ENCODE measurements around the gene STARD13.

STARD13 gene

DNA sequence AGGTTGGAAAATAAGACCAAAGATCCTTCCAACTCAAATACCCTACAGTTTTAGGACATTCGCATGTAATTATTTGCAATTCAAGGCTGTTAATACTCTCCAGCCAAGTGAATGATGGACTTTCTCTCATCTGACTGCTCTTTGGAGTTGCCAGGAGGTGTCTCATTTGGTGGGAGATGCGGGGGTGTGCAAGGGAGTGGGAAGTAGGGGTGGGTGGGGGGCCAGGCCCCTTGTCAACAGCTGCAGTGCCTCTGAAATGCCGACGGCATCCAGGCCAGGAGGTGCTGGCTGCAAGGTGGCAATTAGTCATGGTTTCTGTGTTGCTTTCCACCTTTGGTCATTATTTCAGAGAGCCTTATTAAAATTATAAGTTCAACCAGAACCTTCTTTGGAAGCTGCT, 147.8 kb downstream of the STARD13 start:
- DNase-seq (ENCODE audit: insufficient read length, low spot score) (no peak), FAIRE-seq (no peak)
- no peak for TF ChIP-seq POLR2A (IDR thresholded peaks at IDR 0.05; ENCODE audit: low read depth, low read length)

DNA sequence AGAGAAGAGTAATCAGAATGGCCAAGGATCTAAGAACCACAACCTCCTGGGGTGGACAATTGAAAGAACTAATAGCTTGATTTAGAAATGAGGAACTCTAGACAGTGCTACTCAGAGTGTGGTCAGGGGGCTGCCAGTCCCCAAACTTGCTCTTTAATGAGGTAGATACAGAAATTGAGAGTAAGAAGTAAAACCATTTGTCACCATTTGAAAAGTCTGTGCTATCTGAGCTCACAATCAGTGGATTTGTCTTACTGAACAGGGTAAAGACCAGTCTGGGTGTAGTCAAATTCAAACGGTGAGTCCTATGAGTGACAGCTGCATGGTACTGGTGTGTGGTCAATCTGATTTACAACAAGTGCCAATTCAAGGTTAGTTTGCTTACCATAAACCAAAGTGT, 150.5 kb downstream of the STARD13 start:
- FAIRE-seq (no peak), DNase-seq (ENCODE audit: insufficient read length, low spot score) (no peak)
- TF ChIP-seq POLR2A (IDR thresholded peaks at IDR 0.05; ENCODE audit: low read depth, low read length): no peak

DNA sequence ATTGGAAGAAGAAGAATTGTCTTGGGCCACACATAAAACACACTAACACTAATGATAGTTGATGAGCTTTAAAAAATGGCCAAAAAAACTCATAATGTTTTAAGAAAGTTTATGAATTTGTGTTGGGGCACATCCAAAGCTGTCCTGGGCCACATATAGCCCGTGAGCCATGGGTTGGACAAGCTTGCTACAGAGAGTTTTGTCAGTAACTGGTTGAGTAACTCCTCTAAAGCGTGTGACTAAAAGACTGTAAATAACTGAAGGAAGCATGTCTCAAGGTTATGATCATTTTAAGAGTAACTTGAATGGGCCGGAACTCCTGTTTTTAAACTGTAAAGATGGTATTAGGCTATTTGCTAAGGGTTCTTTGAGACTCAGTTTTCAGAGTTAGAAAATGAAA, 151.3 kb downstream of the STARD13 start:
- no peak for TF ChIP-seq POLR2A (IDR thresholded peaks at IDR 0.05; ENCODE audit: low read depth, low read length)
- no peak for FAIRE-seq

DNA sequence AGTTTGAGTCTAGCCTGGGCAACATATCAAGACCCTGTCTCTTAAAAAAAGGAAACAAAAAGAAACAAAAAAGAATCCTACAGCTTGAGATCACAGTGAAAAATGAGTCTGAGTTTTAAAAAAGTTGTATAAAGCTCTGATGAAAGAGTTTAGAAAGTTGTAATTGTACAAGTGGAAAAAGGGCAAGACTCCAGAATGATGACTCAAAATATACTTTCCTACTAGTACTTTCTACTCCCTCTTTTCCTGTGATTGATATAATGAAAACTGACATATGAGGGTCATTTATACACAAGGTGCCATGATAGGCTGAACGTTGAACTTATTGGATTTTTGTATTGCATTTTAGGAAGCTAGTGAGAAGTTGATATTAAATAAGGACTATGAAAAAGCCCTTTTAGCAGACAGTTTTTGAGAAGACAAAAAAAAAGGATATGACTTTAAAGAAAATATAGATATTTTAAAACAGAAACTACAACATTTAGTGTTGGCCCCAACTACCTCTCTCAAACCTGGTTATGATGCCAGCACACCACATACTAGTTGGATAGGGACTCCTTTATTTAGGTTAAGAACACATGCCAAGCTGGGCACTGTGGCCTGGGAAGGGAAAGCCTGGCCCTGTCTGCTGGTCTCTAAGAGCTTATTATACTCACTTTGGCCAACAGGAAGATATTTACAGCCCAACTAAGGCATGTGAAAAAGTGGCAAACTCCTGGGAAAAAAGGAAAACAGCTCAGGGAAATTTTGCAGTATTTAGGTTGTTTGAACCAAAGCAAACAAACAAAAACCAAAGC, 152.7 kb downstream of the STARD13 start:
- TF ChIP-seq POLR2A (IDR thresholded peaks at IDR 0.05; ENCODE audit: low read depth, low read length): no peak
- no peak for FAIRE-seq
- DNase-seq (ENCODE audit: insufficient read length, low spot score): no peak

More for the DNA sequence above, 151.3 kb downstream of the STARD13 start:
- no peak for DNase-seq (ENCODE audit: insufficient read length, low spot score)

DNA sequence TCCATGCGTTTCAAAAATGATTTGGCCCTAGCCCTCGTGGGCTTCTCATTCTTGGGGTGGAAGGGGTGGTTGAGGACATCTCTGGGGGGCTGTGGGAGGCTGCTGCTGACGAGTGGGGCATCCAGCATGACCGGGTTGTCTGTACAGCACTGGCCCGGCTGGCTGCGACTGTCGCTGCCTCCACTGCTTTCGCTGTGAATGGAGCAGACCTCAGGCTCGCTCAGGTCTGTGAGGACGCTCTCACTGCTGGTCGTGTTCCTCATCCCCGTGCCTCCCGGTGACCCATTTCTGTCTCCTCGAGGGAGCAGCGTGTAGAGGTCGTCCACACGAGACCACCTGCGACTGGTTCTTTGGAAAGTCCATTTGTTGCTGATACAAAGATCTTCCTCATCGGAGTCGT, 155.7 kb downstream of the STARD13 start:
- TF ChIP-seq POLR2A (IDR thresholded peaks at IDR 0.05; ENCODE audit: low read depth, low read length): no peak
- FAIRE-seq: no peak

DNA sequence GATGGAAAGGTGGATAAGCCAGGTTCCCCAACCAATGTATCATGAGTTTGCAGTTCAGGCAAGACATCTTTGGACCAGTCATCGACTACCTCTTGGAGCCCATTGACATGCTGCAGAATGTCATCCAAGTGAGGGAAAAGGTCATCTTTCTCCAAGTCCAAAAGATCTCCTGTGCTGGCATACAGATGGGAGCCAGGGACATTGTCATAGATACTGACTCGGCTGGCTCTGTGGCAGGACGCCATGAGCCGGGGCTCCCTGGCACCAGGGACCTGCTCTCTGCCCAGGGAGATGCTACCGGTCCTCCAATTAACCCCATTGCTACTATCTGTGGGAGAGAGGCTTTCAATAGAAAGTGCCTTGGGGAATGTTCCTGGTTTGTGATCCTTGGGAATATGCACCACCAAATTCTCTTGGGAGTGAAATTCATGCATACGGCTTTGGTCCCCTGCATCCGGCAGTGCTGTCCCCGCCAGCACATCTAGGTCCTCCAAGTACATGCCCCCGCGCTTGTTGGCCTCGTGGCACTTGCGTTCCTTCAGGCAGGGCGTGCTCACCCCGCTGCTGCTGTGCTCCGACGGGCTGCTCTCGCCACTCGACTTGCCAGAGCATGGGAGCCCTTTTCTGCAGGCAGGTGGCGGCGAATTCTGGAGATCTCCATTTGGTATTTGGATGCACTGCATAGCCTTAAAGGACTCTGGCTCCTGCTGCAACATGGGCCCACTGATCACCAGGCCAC, 156.3 kb downstream of the STARD13 start:
- FAIRE-seq: no peak
- TF ChIP-seq POLR2A (IDR thresholded peaks at IDR 0.05; ENCODE audit: low read depth, low read length): no peak
- DNase-seq (ENCODE audit: insufficient read length, low spot score): no peak

More for the DNA sequence above, 155.7 kb downstream of the STARD13 start:
- DNase-seq (ENCODE audit: insufficient read length, low spot score): no peak

DNA sequence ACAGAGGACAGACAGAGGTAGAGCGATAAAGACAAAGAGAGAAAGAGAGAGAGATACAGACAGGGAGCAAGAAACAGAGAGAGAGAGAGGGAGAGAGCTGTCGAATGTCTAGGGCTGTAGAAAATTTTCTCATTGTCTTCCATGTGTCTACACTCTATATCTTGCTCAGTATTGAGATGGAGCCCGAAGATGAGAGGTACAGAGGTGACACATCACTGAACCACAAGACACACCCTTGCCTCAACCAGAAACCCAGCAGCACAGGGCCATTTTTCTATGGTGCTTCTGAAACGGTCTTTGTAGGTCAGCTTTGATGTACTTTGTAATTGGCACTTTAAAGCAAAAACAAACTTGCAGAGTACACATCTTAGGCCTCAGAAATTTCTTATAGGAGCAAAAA, 157.4 kb downstream of the STARD13 start:
- FAIRE-seq: no peak
- no peak for TF ChIP-seq POLR2A (IDR thresholded peaks at IDR 0.05; ENCODE audit: low read depth, low read length)
- no peak for DNase-seq (ENCODE audit: insufficient read length, low spot score)

DNA sequence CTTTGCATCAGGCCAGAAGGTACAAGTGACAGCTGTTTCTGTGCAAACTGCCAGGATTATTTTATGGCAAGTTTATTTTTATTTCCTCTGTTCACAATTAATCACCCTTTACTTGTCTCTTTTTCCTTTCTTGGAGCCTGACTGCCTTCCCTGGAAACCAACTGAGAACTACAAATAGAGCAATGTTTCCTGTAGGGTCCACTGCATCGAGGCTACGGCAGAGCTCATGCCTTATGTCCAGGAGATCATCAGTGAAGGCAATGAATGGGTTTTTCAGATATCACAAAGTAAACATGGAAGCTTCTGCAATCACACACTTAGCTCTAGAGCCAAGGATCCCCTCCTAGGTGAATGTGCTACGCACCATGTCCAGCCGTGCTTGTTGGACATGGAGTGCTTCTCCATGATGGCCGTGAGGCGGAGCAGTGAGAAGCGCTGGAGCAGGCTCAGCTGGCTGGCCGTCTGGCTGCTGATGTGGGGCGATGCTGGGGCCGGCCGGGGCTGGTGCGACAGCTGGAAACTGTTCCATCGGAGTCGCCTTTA, 158.5 kb downstream of the STARD13 start:
- DNase-seq (ENCODE audit: insufficient read length, low spot score) (no peak), FAIRE-seq (no peak)
- TF ChIP-seq POLR2A (IDR thresholded peaks at IDR 0.05; ENCODE audit: low read depth, low read length): no peak

DNA sequence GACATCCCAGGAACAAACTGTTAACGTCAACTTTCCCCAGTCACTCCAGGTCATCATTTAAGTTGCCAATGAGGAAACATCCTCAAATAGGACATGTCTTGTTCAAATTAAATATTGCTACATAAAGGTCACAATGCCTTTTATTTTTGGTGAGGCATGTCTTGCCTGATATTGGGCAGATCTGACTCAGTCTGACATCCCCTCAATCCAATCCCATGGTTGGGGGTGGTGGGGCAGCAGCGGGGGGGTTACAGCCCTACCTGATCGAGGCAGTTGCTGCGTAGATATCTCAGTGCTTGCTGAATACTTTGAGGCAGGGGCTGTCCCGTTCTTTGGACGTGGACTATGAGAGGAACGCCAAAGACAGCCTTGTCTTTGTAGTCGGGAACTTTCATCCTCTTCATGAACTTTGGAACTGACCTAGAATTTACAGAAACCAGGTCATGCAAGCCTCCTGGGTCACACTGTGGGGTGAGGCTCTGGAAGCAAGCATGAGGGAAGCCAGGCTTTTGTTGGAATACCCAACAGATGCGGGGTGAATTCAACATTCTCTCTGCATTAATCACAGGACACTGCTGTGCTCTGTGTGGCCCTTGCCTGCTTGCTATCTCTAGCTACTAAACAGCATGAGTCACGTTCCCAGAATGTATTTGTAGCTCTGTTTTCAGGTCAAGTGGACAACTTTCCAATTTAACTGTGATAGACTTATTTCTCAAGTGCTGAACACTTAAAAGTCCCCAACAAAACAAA, 159.6 kb downstream of the STARD13 start:
- FAIRE-seq (peak; percentile 60), DNase-seq (ENCODE audit: insufficient read length, low spot score) (peak; percentile 61)
- TF ChIP-seq POLR2A (IDR thresholded peaks at IDR 0.05; ENCODE audit: low read depth, low read length): no peak

DNA sequence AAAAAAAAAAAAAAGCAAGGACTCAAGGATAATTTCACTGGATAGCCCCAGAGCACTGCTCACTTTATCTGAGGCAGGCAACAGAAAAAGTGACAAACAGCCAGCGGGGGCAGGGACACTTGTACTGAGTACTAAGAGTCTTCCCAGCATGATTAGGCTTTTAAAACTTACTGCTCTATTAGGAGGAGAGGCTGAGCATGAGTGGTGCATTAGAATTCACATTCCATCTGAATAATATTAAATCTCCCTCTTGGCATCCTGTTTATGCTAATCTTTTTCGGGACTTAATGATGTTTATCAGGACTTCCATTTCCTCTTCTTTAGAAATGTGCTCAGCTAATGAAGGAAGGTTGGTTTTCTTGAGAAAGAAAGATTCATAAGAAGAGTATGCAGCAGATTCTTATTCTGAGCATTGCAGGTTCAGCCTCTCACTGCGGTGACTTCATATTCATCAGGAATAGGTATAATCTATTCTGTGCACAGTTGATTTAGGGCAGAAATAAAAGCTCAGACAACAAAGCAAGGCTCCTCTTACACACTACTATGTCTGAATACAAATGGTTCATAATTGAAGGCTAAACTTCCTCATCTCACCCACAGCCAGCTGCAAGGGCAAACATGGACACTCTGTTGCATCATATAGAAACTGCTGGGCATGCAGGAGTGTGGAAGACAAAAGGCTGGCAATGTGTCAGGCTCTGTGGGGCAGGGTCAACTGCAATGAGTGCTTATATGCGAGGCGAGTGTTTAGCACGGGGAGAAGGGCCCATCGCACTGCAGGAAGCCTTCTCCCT, 162.3 kb downstream of the STARD13 start:
- no peak for TF ChIP-seq POLR2A (IDR thresholded peaks at IDR 0.05; ENCODE audit: low read depth, low read length)
- no peak for FAIRE-seq
- DNase-seq (ENCODE audit: insufficient read length, low spot score): no peak

DNA sequence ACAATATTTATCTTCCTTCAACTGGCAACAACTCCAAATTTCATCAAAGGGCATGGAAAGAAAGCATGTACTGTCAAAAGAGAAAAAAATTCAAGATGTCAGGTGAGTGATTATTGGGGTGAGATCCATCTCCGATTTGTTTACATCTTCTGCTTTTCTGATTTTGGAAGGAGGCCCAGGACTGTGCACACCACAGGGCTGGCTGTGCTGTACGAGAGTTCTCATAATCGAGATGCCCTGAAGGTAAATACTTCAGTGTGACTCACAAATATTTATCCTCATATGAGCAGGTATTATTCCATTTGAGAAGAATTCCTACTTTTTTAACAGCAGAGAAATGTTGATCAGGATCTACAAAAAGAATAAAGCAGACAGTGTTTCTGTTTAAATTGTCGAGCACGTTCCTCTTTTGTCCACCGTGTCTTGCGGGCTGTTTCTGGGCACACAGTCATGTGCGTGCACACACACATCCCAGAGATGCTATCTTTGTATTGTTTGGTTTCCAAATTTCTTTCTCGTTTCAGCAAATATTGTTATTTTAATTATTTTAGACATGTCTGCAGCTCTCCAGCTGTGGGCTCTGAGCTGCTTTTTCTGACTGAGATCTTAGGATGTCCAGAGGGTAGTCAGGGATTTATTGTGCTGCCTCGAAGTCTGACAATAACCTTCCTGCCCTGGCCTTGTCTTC, 165.6 kb downstream of the STARD13 start:
- TF ChIP-seq POLR2A (IDR thresholded peaks at IDR 0.05; ENCODE audit: low read depth, low read length): no peak
- FAIRE-seq (no peak), DNase-seq (ENCODE audit: insufficient read length, low spot score) (peak; percentile 5)

DNA sequence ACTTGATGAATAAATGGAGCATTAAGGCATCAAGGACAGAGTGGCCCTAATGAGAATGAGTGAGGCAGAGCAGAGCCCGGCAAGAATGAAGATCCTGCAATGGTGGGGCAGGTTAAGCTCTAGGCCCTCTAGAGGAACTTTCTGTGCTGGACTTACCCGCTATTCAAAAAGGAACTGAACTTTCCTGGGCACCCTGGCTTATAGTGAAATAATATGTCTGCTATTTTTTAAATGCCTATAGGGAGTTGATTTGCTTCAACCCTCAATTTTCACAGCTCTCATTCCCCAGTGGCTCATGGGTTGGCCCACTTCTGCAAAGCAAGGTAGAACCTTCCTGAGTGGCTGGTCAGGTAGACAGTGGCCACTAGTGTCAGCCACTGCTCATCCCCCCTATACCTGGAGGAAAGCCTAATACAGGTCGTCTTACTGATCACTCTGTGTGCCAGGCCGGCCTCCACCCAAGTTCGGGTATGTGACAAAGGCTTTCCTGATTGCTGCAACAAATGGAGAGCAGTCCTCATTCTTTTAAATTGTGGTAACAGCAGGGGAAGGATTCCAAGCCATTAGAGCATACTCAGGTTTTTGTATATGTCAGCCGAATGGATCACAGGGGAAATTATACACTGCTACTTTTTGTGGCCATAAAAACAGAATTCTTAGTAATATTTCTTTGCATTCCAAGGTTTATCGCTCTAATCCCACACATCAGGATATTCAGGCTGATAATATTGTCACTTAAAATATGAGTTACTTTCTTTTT, 166.4 kb downstream of the STARD13 start:
- FAIRE-seq (no peak), DNase-seq (ENCODE audit: insufficient read length, low spot score) (no peak)
- TF ChIP-seq POLR2A (IDR thresholded peaks at IDR 0.05; ENCODE audit: low read depth, low read length): no peak

Measured in H54 (cell line).